GM18861 (cell line): ENCODE results near the gene ATP11A.
"Not testable (repeated sequence)": the region's sequence is repeated elsewhere in the genome, so short reads cannot be mapped to it uniquely, and the experiment has no call there.

ENCODE experiments used
- ATAC-seq: cut with Tn5 transposase; IDR thresholded peaks from one replicate; pipeline ENCODE4 v1.9.1; 2021; ENCODE audit not compliant: unreplicated experiment

The ATP11A gene

DNA sequence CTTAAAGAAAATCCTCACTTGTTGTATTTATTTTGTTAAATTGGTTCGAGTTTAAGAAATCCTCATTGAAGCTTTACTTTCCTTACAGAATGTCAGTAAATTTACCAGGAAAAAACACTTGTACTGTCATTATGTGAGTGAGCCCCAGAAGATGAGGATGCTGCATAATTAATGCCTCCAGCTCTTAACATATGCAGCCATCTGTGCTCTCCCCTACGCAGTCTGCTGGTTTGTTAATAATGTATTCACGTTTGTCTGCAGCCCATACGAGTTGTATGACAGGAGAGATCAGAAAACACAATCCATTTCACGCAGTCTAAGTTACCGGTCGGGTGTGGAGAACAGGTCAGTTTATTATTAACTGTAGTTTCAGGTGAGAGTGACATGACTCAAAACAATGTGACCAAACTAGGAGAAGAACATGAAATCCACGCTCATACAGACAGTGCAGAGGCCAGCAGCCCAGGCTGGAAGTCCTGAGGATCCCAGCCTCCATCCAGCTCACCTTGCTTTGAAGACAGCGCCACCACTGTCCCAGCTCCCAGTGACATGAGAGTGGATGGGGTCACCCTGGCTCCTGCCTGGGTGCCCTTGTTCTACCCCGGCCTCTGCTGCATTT, 19.8 kb upstream of the ATP11A start:
- ATAC-seq = peak; percentile 86

- ATAC-seq = no peak
Observed at GRCh38 chr13:112670864-112671263, 19.0 kb upstream of the ATP11A start.

DNA sequence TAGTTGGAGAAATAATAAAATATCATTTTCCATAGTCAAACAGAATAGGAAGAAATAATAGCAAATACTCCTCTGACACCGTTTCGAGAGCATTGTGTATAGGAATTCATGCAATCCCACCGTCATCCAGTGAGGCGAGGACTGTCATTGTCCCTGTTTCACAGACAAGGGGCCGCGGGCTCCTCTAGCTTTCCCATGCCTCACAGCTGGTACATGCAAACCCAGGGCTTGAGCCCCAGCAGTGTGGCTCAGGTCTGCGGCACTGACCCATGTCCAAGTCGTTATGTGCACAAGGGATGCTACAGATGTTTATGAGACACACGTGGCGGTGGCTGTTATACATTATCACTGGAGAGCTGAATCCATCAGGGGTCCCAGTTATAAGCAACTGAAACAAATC, 18.5 kb upstream of the ATP11A start:
- no peak for ATAC-seq

DNA sequence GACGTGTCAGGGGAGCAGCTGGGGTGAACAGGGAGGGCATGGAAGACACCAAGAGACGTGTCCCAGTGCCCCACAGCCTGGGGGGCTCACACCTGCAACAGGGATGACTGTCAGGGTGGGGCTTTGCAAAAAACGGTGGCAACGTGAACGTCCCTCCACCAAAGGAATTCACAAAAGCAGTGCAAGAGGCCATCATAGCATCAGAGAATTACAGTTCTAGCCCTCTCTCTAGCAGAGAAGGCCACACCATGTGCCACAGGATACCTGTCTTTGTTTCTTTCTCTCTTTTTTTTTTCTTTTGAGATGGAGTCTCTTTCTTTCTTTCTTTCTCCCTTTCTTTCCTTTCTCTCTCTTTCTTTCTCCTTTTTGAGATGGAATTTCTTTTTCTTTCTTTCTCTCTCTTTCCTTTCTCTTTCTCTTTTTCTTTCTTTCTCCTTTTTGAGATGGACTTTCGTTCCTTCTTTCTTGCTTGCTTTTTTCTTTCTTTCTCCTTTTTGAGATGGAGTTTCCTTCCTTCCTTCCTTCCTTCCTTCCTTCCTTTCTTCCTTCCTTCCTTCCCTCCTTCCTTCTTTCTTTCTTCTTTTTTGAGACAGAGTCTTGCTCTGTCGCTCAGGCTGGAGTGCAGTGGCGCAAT, 17.1 kb upstream of the ATP11A start:
- ATAC-seq = no peak

DNA sequence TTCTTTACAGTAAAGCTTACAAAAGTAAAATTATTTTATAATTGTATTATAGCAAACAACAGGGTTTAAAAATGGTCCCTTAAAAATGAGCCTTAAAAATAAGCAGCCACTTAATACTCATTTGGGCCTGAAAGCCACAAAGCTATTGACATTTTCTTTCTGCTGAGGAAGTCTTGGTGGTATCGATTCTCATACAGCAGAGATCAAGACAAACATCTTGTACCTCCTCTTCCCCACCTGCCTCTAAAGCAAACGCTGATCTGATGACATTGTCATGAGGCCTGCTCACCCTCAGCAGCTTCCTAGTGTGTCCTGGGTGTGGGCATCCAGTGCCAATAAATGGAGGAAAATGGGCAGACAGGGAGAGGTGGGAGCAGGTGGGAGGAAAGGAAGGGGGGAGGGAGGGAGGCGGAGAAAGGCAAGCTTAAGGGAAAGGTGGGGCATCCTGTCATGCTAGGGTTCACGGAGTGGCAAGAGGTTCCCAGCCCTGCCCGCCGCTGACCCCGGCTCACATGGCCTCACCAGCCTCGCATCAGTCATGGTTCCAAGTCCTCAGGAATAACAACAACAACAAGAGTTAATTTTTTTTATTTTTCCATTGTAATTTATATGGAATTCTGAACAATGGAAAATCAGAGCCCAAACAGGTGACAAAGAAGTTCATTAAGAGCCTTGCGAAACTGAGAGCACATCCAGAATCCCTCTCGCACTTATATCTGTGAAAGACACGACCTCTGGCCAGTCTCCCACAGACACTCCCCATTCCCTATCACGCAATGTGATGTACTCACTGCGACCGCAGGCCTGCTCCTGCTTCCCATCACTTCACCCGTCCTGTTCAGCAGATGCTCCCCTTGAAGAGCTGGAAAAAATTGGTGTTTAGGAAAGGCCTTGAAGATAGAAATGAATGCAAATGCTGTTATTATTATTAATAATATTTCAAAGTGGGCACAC, 15.1 kb upstream of the ATP11A start:
- no peak for ATAC-seq

DNA sequence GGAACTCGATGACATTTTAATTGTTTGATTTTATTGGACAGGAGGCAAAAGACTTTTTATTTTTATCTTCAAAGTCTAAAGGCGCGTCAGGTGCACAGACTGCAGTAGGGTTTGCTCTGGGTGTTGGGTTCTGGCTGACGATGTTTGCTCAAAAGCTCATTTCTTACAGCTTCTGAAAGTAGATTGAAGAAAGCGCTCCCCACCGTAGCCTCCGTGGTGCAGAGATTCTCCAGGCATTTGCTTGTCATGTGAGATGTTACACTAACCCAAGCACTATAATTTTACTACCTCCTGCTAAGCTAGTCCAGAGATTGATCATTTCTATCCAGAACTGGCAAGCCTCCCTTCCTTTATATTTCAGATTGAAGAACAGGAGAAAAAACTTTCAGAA, 14.5 kb upstream of the ATP11A start:
- no peak for ATAC-seq

- not testable (repeated sequence) for ATAC-seq
Observed at GRCh38 chr13:112677421-112677962, 12.3 kb upstream of the ATP11A start.

DNA sequence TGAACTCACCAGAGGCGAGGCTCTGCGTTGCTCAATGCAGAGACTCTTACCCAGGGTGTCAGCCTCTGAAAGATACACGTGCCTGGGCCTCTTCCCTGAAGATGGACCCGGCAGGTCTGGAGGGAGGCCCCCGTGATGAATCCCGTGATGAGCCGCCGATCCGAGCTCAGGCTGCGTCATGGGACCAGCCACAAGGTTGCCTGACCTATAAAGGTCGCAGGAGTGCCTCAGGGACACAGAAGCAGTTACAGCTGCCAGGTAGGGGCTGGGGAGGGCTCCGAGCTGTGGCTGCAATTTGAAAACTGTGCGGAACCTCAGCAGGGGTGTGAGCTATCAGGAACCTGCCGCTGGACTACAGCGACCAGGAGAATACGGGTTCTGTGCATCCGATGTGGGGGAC, 10.5 kb upstream of the ATP11A start:
- no peak for ATAC-seq

- ATAC-seq = no peak
Observed at GRCh38 chr13:112679932-112680677, 9.7 kb upstream of the ATP11A start.

DNA sequence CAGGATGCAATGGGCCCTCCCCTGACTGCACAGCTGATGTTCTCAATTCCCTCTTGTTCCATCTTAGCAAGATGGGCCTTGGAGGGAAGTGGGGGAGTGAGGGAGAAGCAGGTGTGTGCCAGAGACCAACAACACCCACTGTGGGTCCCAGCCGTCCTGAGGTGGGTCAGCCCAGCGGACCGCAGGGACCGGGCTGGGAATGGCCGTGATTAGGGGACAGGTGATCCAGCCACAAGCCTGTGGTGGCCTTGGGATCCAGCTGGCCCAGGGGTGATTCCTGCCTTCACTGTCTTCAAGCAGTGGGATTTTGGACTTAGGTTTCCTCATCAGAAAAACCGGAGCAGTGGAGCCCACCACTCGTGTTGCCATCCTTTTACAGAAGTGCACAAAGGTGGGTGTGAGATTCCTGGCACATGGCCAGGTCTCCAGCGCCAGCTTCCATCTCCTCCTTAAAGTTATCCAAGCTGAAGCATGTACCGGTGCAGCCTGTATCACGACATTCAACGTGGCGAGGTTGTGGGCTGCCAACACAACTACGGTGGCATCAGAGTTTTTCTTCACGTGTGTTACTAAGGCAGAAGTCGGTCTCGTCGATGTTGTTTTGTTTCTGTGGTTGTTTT, 9.0 kb upstream of the ATP11A start:
- no peak for ATAC-seq

- ATAC-seq = no peak
Observed at GRCh38 chr13:112683581-112683980, 6.3 kb upstream of the ATP11A start.

DNA sequence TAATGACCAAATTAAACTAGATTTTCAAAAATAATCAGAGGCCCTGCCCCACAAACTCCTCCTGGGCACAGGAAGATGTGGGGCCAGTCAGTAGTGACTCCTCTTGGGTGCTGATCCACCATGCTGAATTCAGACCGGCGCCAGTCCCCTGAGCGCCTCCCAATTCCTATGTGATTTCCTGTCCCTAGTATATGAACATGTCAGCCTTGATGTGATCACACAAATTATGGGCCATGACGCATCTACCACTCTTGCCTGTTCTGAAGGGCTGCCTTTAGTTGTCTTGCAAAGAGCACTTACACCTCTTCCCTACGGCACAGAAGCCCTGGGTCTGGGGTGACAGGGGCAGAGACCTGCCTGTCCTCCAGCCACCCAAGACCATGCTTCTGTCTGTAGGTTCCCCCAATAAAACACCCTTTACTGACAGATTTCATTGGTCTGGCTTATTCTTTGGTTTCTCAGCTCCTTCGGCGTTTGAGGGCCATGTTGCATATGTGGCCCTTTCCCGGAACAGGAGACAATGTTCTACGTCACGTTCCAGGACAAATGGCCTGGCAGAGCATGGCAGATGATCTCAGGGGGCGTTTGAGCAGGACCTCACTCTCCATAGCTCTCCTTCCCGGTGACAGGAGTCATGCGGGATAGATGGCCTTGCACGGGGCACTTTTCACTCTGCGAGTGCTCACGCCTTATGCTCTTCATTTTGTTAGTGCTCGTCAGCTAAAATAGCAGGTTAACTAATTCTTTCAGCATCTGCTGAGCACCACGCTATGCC, 5.6 kb upstream of the ATP11A start:
- ATAC-seq = no peak

GRCh38 chr13:112685189-112685805, 4.5 kb upstream of the ATP11A start:
- ATAC-seq = not testable (repeated sequence)

DNA sequence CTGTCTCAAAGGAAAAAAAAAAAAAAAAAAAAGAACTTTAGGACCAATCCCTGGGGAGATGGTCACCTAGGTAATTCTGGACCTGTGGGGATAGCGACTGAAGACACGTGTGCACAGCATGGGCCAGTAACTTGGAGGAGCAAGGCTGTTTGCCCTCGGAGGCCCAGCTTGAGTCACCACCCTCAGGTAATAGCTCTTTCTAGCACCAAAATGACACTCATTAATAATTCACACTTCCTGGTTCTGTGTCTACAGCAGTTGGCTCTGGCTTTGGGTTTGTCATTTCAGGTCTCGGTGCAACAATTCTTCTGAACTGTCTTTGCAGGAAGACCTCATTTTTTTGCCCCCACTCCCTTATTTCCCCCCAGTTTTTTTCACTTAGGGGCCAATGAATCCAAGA, 3.9 kb upstream of the ATP11A start:
- no peak for ATAC-seq

- ATAC-seq = no peak
Observed at GRCh38 chr13:112686364-112686763, 3.5 kb upstream of the ATP11A start.

DNA sequence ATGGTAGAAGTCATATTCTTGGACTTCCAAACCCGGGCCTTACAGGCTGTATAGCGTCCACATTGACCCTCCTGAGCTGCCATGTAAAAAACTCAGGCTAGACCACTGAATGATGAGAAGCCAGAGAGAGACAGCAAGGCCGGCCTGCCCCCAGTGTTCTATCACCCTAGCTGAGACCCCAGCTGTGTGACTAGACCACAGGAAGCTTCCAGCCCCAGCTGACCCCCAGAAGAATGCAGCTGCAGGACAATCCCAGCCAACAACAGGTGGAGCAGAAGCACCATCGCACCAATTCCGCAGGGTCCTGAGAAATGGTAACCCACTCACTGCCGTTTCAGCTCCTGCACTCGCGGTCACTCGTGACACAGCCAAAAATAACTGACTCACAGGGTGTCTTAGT, 2.9 kb upstream of the ATP11A start:
- no peak for ATAC-seq

GRCh38 chr13:112687836-112688559, 1.8 kb upstream of the ATP11A start:
- no peak for ATAC-seq

DNA sequence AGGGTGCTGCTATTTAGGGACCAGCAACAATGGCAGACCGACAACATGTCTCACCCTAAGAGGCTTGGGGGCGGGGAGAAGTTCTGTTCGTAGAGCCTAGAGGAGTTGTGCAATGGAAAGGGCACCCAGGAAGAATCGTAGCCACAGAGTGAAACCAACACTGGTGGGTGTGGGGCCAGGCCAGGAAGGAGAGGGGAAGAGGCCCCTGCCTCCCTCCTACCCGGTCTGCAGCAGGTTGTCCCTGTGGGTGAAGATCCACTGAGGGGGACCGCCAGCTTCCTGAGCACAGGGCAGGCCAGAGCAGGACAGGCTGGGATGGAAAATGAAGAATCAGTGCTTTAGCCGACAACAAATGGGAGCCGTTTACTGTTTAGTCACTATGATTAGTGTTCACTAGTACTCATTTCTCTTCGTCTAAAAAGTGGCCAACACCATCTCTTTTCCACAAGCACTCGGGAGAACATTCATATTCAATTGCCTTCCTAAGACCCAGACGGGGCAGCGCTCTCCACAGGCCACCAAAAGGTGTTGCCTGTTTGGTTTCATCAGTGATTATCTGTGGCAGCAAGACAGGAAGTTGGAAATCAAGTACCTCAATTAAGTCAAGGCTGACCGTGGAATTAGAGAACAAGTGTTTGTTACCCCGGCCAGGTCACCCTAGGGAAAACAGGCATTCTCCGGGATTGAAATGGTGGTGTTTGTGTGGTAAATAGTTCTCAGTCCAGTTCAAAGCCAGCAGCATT, 1.1 kb upstream of the ATP11A start:
- ATAC-seq = no peak
